ENCODE measurements around the gene EPHA4. TPM values are rescaled to one million over a fixed set of nuclear protein-coding genes. Genes with fewer than 3 reads are reported as not detected.

Gene EPHA4
- 0.49 to 1.1 TPM (median 0.72 TPM) in 5 replicates for total RNA-seq (2022; extraction: Qiagen RNA extraction)

GRCh38 chr2:221572219-221572820 is at the start of gene EPHA4:
EPHA4 (minus strand) TSS chr2:221572304; CDS start chr2:221572248, 56 bp downstream.

Data from A549 treated with CORT108297 at 1 μM for 4 hours (cell line).